AML-193 (cell line): ENCODE results near the gene CFAP65.

Experiments
- DNase-seq, 2 experiments: peaks; one replicate each; lab custom pipeline; 2025; lab: John Stamatoyannopoulos, UW

Gene CFAP65

GRCh38 chr2:218990612-218991011, 50.7 kb downstream of the CFAP65 start:
- no peak for DNase-seq

DNA sequence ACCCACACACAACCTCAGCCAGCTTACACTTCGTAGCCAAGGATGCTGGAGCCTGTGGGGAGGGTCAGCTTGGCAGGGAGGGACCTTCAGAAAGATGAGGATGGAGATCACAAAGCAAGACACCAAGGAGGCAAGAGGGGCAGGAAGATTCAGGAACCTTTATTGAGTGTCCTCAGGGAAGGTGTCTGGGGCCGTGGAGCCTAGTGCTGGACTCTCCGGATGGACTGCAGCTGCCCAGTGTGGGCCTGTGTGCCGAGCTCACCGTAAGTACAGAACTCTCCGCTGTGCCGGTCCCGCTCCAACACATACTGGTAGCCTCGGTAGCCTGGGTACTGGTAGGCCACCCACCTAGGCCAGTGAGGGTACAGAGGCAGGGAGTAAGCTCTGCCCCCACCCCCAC, 51.3 kb downstream of the CFAP65 start:
- no peak for DNase-seq

GRCh38 chr2:218988650-218989049, 52.7 kb downstream of the CFAP65 start:
- no peak for DNase-seq

DNA sequence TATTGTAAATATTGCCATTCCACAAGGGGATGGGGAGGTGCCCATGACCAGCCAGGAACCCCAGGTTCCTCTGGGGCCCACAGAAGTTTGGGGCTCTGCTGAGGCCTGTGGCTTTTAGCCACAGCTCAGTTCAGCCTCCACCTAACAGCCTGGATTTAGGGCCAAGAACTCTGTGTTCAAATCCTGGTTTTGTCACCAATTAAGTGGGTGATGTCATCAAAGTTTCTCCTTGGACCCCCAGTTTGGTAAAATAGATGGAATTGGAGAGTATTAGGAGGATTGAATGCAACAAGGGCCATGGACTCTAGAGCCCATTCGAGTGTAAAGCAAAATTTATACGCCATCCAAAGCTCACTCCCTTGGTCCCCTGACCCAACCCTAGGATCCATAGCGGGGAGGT, 53.2 kb downstream of the CFAP65 start:
- no peak for DNase-seq

GRCh38 chr2:218986148-218986761, 55.1 kb downstream of the CFAP65 start:
- no peak for DNase-seq

GRCh38 chr2:218985325-218986091, 55.8 kb downstream of the CFAP65 start:
- DNase-seq, result no peak

- no peak for DNase-seq
Observed at GRCh38 chr2:218985021-218985324, 56.3 kb downstream of the CFAP65 start, which contains the start of gene FEV. TSS of gene FEV (minus strand) at chr2:218985184. CDS start at chr2:218985075, 109 bp downstream.

- DNase-seq, result no peak
Observed at GRCh38 chr2:218984239-218985020, 56.9 kb downstream of the CFAP65 start.

GRCh38 chr2:218983934-218984238, 57.4 kb downstream of the CFAP65 start:
- no peak for DNase-seq

GRCh38 chr2:218983263-218983933, 57.9 kb downstream of the CFAP65 start:
- no peak for DNase-seq

DNA sequence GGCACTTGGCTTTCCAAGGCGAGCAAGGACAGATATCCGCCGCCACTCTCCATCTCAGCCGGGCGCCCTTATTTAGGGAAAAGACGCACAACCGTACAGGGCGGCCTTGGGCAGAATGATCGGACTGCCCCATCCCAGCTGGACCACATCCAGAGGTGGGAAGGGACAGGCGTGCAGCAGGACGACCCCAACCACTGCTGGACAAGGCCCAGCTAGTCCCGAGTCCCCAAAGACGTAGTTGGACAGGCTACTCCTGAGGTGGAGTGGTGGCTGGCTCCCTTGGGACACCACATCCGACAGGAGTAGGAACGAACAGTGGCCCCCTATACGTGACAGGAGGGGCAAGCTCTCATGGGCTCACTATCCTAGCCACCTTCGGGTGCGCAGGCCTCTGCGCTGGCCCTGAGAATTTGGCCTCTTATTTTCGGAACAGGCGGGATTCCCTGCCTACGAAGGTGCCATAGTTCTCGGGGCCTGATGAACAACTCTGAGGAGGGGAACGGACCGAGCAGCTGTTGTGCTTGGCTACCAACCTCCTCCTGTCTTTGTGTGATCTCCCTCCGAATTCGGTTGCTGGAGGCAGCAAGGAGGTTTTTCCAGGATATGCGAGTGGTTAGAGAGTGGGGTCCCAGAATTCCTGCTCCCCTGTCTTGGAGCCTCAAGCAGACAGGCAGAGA, 58.6 kb downstream of the CFAP65 start:
- no peak for DNase-seq

DNA sequence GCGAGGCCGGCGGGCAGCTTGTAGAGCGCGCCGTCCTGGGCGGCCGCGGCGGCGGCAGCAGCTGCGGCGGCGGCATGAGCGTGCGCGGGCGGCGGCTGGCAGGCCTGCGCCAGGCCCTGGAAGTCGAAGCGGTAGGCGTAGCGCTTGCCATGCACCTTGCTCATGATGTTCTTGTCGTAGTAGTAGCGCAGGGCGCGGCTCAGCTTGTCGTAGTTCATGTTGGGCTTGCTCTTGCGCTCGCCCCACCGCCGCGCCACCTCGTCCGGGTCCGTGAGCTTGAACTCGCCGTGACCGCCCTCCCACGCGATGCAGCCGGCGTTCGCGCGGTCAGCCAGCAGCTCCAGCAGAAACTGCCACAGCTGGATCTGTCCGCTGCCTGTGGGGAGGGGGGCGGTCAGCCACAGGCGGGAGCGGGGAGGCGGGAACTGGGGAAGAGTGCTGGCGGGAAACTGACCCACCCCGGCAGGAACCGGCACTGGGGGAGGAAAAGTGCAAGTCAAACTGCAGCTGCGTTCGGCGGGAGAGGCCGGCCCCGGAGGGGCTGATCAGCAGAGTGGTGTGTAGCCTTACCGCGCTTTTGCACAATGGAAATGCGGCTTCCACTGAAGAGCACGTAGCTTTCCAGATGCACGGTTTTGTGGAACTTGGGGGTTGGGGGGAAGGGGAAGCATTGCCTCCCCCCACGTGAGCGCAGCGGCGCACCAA, 59.3 kb downstream of the CFAP65 start:
- no peak for DNase-seq

DNA sequence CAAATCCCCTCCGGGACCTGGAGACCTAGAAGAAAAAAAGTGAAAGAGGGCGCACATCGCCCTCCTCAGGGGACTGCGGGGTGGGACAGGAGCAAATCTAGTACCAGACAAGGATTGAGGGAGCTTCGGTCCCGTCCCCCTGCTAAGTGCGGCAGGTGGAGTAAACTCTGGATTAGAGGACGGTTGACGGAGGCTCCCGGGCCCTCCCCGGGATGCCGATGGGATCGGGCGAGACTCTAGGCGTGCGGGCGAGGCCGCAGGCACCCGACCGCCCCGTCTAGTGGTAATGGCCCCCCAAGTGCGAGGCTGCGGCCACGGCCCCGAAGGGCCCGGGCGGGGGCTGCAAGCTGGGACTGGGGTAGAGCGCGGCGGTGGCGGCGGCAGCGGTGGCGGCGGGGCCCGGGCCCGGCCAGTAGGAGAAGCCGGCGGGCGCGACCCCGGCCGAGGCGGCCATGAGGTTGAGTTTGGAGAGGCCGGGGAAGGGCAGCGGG, 59.9 kb downstream of the CFAP65 start:
- no peak for DNase-seq

GRCh38 chr2:218980735-218981389, 60.5 kb downstream of the CFAP65 start:
- DNase-seq, result no peak

- peak; percentile 71 to 72 for DNase-seq
Observed at GRCh38 chr2:218979846-218980734, 61.2 kb downstream of the CFAP65 start.

DNA sequence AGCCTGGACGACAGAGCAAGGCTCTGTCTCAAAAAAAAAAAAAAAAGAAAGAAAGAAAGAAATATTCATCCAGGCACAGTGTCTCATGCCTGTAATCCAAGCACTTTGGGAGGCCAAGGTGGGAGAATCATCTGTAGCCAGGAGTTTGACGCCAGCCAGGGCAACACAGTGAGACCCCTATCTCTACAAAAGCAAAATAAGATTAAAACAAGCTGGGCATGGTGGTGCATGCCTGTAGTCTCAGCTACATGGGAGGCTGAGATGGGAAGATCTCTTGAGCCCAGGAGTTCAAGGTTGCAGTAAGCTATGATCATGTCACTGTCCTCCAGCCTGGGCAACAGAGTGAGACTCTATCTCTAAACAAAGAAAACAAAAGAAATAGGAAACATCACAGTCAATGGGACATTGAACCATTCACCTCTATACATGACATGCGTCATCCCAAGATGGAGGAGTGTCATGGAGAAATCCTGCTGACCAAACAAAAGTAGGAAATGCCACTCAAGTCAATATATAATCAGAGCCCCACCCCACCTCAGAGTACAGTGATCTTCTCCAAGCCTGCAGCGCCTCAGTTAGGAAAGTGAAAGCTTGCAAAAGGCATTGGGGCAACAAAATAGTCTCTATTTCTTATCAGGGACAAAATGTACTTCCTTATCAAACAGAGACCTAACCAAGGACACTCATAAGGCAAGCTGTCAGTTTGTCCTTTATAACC, 66.1 kb downstream of the CFAP65 start:
- no peak for DNase-seq

DNA sequence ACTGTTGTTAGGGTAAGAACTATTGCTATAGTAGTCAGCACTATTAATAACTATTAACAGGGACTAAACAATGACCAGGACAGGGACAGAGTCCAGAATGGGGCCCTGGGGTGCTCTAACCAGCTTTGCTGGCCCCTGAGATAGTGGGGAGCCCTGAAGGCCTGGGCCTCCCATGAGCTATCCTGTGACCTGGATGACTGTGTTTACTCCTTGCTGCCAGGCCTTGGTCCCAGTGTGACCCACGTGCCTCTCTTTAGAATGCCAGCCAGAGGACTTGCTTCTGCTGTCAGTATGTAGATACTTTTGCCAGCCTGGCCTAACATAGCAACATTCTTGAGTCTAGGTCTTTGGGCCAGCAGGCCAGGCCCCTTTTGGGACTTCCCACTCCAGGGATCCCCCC, 70.4 kb downstream of the CFAP65 start:
- DNase-seq, result no peak

- DNase-seq, result no peak
Observed at GRCh38 chr2:218964041-218964771, 77.1 kb downstream of the CFAP65 start.
